ENCODE data around the gene SEC14L5.
"Not testable (repeated sequence)": the region's sequence is repeated elsewhere in the genome, so short reads cannot be mapped to it uniquely, and the experiment has no call there.

The SEC14L5 gene

GRCh38 chr16:5044011-5044540 is 85.9 kb downstream of the SEC14L5 start:
- no peak overlapping the region for H3K4me3 ChIP-seq (ENCODE audit: low read depth, low read length)
- TF ChIP-seq CTCF (IDR thresholded peaks at IDR 0.05; ENCODE audit: insufficient read depth, low read depth, low read length, missing control alignments) = no peak
- DNase-seq (ENCODE audit: low read depth) = no peak

GRCh38 chr16:5044581-5044980 is 86.5 kb downstream of the SEC14L5 start:
- not testable (repeated sequence) for DNase-seq (ENCODE audit: low read depth); H3K4me3 ChIP-seq (ENCODE audit: low read depth, low read length)

GRCh38 chr16:5045499-5046115 is 87.5 kb downstream of the SEC14L5 start:
- no peak for TF ChIP-seq CTCF (IDR thresholded peaks at IDR 0.05; ENCODE audit: insufficient read depth, low read depth, low read length, missing control alignments)
- H3K4me3 ChIP-seq (ENCODE audit: low read depth, low read length) = no peak overlapping the region
- no peak for DNase-seq (ENCODE audit: low read depth)

GRCh38 chr16:5046914-5047313 is 88.8 kb downstream of the SEC14L5 start:
- no peak for DNase-seq (ENCODE audit: low read depth)
- no peak for TF ChIP-seq CTCF (IDR thresholded peaks at IDR 0.05; ENCODE audit: insufficient read depth, low read depth, low read length, missing control alignments)

GRCh38 chr16:5054876-5055865 is 97.0 kb downstream of the SEC14L5 start:
- TF ChIP-seq CTCF (IDR thresholded peaks at IDR 0.05; ENCODE audit: insufficient read depth, low read depth, low read length, missing control alignments) = no peak
- no peak for DNase-seq (ENCODE audit: low read depth)
- no peak overlapping the region for H3K4me3 ChIP-seq (ENCODE audit: low read depth, low read length)

More at GRCh38 chr16:5046914-5047313, 88.8 kb downstream of the SEC14L5 start:
- H3K4me3 ChIP-seq (ENCODE audit: low read depth, low read length) = no peak overlapping the region

- no peak overlapping the region for H3K4me3 ChIP-seq (ENCODE audit: low read depth, low read length)
- TF ChIP-seq CTCF (IDR thresholded peaks at IDR 0.05; ENCODE audit: insufficient read depth, low read depth, low read length, missing control alignments) = peak; percentile 80
- DNase-seq (ENCODE audit: low read depth) = peak; percentile 72
These were observed 98.2 kb downstream of the SEC14L5 start for GRCh38 chr16:5056352-5056751.

- H3K4me3 ChIP-seq (ENCODE audit: low read depth, low read length) = no peak overlapping the region
- TF ChIP-seq CTCF (IDR thresholded peaks at IDR 0.05; ENCODE audit: insufficient read depth, low read depth, low read length, missing control alignments) = no peak
- no peak for DNase-seq (ENCODE audit: low read depth)
These were observed 100.3 kb downstream of the SEC14L5 start for GRCh38 chr16:5058476-5058875.

Measured in GM12865 (cell line).